IMR-90 (cell line): ENCODE results near the gene SLC16A7. TPM values are rescaled to one million over a fixed set of nuclear protein-coding genes. Genes with fewer than 3 reads are reported as not detected.

Source experiments
- ATAC-seq: fragments of 200-7000 bp; cut with Tn5 transposase; 2 replicates; pipeline ENCODE4 v1.9.1; 2020; ENCODE audit warnings: low read depth, mild to moderate bottlenecking, moderate library complexity
- BruUV-seq: library from RNA; stranded (reverse); fragments of 400-500 nt; replicated peaks from 2 replicates; lab custom pipeline; 2021; lab: Mats Ljungman, UMichigan
- CTCF ChIA-PET: fragments of 300-600 bp; formaldehyde crosslinking; extraction: SDS; loops from one replicate; lab custom pipeline; 2021; ENCODE audit warnings: antibody characterized with exemption; lab: Yijun Ruan, JAX
- POLR2A ChIA-PET: fragments of 300-600 bp; sonication (Branson Sonifier 250); formaldehyde crosslinking; loops from one replicate; lab custom pipeline; 2022; ENCODE audit warnings: antibody characterized with exemption; ENCODE audit not compliant: unreplicated experiment; lab: Charles Lee
- DNase-seq: peaks from one replicate; pipeline ENCODE4 v3.0.0; 2013
- H2AFZ ChIP-seq: replicated peaks from 2 replicates; pipeline ENCODE3; 2013; ENCODE audit warnings: low read length, mild to moderate bottlenecking; ENCODE audit not compliant: poor library complexity
- H2AK5ac ChIP-seq: 2 replicates; pipeline ENCODE4 v1.6.1; 2013; ENCODE audit warnings: low read depth, low read length, inconsistent platforms
- H2AK9ac ChIP-seq: replicated peaks from 2 replicates; pipeline ENCODE3; 2013; ENCODE audit warnings: mild to moderate bottlenecking, low read depth, low read length, moderate library complexity; ENCODE audit not compliant: poor library complexity
- H2BK120ac ChIP-seq: 2 replicates; pipeline ENCODE4 v1.6.1; 2013; ENCODE audit warnings: low read depth, low read length, inconsistent platforms
- H2BK15ac ChIP-seq: 3 replicates; pipeline ENCODE4 v1.6.1; 2013; ENCODE audit warnings: low read depth, low read length, inconsistent platforms
- H2BK20ac ChIP-seq: 2 replicates; pipeline ENCODE4 v1.6.1; 2013; ENCODE audit warnings: low read depth, mild to moderate bottlenecking, inconsistent platforms, low read length, moderate library complexity
- H2BK5ac ChIP-seq: 2 replicates; pipeline ENCODE4 v1.6.1; 2013; ENCODE audit warnings: mild to moderate bottlenecking, low read depth, low read length, inconsistent platforms; ENCODE audit not compliant: poor library complexity, severe bottlenecking
- H3K14ac ChIP-seq: replicated peaks from 2 replicates; pipeline ENCODE4 v1.6.1; 2013; ENCODE audit warnings: low read depth, low read length, inconsistent platforms
- H3K18ac ChIP-seq: 2 replicates; pipeline ENCODE4 v1.6.1; 2013; ENCODE audit warnings: low read depth, low read length, control low read depth
- H3K23ac ChIP-seq: 2 replicates; pipeline ENCODE4 v1.6.1; 2013; ENCODE audit warnings: low read depth, low read length, inconsistent platforms
- H3K27ac ChIP-seq: 2 replicates; pipeline ENCODE4 v1.5.1; 2013; ENCODE audit warnings: mild to moderate bottlenecking, control low read depth, low read length; ENCODE audit not compliant: insufficient read depth
- H3K27me3 ChIP-seq: 2 replicates; pipeline ENCODE4 v1.6.1; 2013; ENCODE audit warnings: low read length; ENCODE audit not compliant: control insufficient read depth, insufficient read depth
- H3K36me3 ChIP-seq: 2 replicates; pipeline ENCODE4 v1.6.1; 2013; ENCODE audit warnings: low read length, mixed read lengths; ENCODE audit not compliant: control insufficient read depth, insufficient read depth
- H3K4ac ChIP-seq: 2 replicates; pipeline ENCODE4 v1.6.1; 2013; ENCODE audit warnings: low read depth, low read length, inconsistent platforms
- H3K4me1 ChIP-seq: 2 replicates; pipeline ENCODE4 v1.6.1; 2013; ENCODE audit warnings: low read length, mixed read lengths; ENCODE audit not compliant: control insufficient read depth, insufficient read depth
- H3K4me2 ChIP-seq: 2 replicates; pipeline ENCODE4 v1.6.1; 2013; ENCODE audit warnings: low read depth, mild to moderate bottlenecking, control low read depth, low read length, moderate library complexity
- H3K4me3 ChIP-seq: 2 replicates; pipeline ENCODE4 v1.5.1; 2013; ENCODE audit warnings: low read depth, mild to moderate bottlenecking, control low read depth, low read length, moderate library complexity; ENCODE audit not compliant: insufficient read depth
- H3K56ac ChIP-seq: 2 replicates; pipeline ENCODE4 v1.6.1; 2013; ENCODE audit warnings: low read length, inconsistent platforms; ENCODE audit not compliant: insufficient read depth; ENCODE audit errors: extremely low read depth
- H3K79me1 ChIP-seq, 2 experiments: 2 replicates each; pipeline ENCODE4 v1.6.1; 2013; ENCODE audit warnings: low read length in 2 of 2, inconsistent platforms in 1 of 2, low read depth in 1 of 2
- H3K9ac ChIP-seq: 2 replicates; pipeline ENCODE4 v1.6.1; 2013; ENCODE audit warnings: low read depth, low read length, control low read depth
- H3K9me1 ChIP-seq: 2 replicates; pipeline ENCODE4 v1.6.1; 2013; ENCODE audit warnings: low read length, inconsistent platforms; ENCODE audit not compliant: insufficient read depth
- H3K9me3 ChIP-seq: 2 replicates; pipeline ENCODE4 v1.6.1; 2013; ENCODE audit warnings: low read length; ENCODE audit not compliant: control insufficient read depth, insufficient read depth
- H4K20me1 ChIP-seq: 2 replicates; pipeline ENCODE4 v1.6.1; 2013; ENCODE audit warnings: low read length, inconsistent platforms; ENCODE audit not compliant: insufficient read depth
- H4K5ac ChIP-seq: 2 replicates; pipeline ENCODE4 v1.6.1; 2013; ENCODE audit warnings: mild to moderate bottlenecking, low read depth, low read length, control low read depth
- H4K8ac ChIP-seq, 2 experiments: 2 replicates each; pipeline ENCODE4 v1.6.1; 2013; ENCODE audit warnings: low read depth in 2 of 2, low read length in 2 of 2, control low read depth in 1 of 2, inconsistent platforms in 1 of 2
- H4K91ac ChIP-seq: 2 replicates; pipeline ENCODE4 v1.6.1; 2013; ENCODE audit warnings: low read depth, low read length, inconsistent platforms; ENCODE audit not compliant: insufficient read depth
- BHLHE40 ChIP-seq: fragments of 150-350 bp; IDR thresholded peaks from 2 replicates; pipeline ENCODE4 v1.6.1; 2016; ENCODE audit warnings: mild to moderate bottlenecking, low read depth, low read length
- CEBPB ChIP-seq: IDR thresholded peaks from 2 replicates; pipeline ENCODE4 v1.6.1; 2012; ENCODE audit warnings: low read depth, low read length, improper control_type of control experiment
- CHD1 ChIP-seq: IDR thresholded peaks from 2 replicates; pipeline ENCODE4 v1.6.1; 2012; ENCODE audit warnings: low read depth, low read length, improper control_type of control experiment
- CTCF ChIP-seq: conservative IDR thresholded peaks from 2 replicates; pipeline ENCODE4 v1.5.1; 2012; ENCODE audit warnings: mild to moderate bottlenecking, low read depth, low read length, improper control_type of control experiment
- FOS ChIP-seq: fragments of 150-350 bp; IDR thresholded peaks from 2 replicates; pipeline ENCODE4 v1.6.1; 2016; ENCODE audit warnings: low read depth, low read length
- MAFK ChIP-seq: IDR thresholded peaks from 2 replicates; pipeline ENCODE4 v1.6.1; 2012; ENCODE audit warnings: low read depth, low read length, improper control_type of control experiment
- MAZ ChIP-seq: IDR thresholded peaks from 2 replicates; pipeline ENCODE4 v1.6.1; 2012; ENCODE audit warnings: low read depth, mild to moderate bottlenecking, low read length, improper control_type of control experiment, moderate library complexity, borderline replicate concordance
- MXI1 ChIP-seq: IDR thresholded peaks from 2 replicates; pipeline ENCODE4 v1.6.1; 2012; ENCODE audit warnings: low read depth, mild to moderate bottlenecking, low read length, moderate library complexity, borderline replicate concordance
- NFE2L2 ChIP-seq: fragments of 150-350 bp; IDR thresholded peaks from 2 replicates; pipeline ENCODE4 v1.6.1; 2016; ENCODE audit warnings: low read depth, mild to moderate bottlenecking, low read length
- POLR2A ChIP-seq: IDR thresholded peaks from 2 replicates; pipeline ENCODE4 v1.6.1; 2012; ENCODE audit warnings: mild to moderate bottlenecking, low read depth, low read length
- RAD21 ChIP-seq: IDR thresholded peaks from 2 replicates; pipeline ENCODE4 v1.6.1; 2012; ENCODE audit warnings: low read length, improper control_type of control experiment
- RCOR1 ChIP-seq: IDR thresholded peaks from 2 replicates; pipeline ENCODE4 v1.6.1; 2012; ENCODE audit warnings: mild to moderate bottlenecking, low read length, improper control_type of control experiment; ENCODE audit not compliant: insufficient replicate concordance
- RFX5 ChIP-seq: IDR thresholded peaks from 2 replicates; pipeline ENCODE4 v1.8.0; 2012; ENCODE audit warnings: low read depth, mild to moderate bottlenecking, low read length, moderate library complexity
- SMC3 ChIP-seq: fragments of 150-350 bp; IDR thresholded peaks from 2 replicates; pipeline ENCODE4 v1.6.1; 2016; ENCODE audit warnings: low read depth, mild to moderate bottlenecking, antibody characterized with exemption, low read length, moderate library complexity
- USF2 ChIP-seq: fragments of 150-350 bp; IDR thresholded peaks from 2 replicates; pipeline ENCODE4 v1.6.1; 2017; ENCODE audit warnings: mild to moderate bottlenecking, antibody characterized with exemption, low read length, low read depth
- WGBS, 2 experiments: methylation state at CpG; one replicate each; pipeline versions ENCODE4 v1.1.5 to v1.1.7; 2013; ENCODE audit warnings: missing lambda C conversion rate in 2 of 2; ENCODE audit not compliant: insufficient read length in 1 of 2; ENCODE audit errors: extremely low coverage in 2 of 2; 5-methylcytosine and 5-hydroxymethylcytosine counted together
- dilution Hi-C: fragments of 300-500 bp; cut with HindIII; formaldehyde crosslinking; loops from one replicate; pipeline ENCODE4 v1.14.3; 2018; ENCODE audit warnings: low sequenced_read_pairs; ENCODE audit not compliant: unreplicated experiment
- in situ Hi-C: fragments of 300-500 bp; cut with MboI; formaldehyde crosslinking; loops from 3 replicates; pipeline ENCODE4 v1.14.3; 2019; ENCODE audit warnings: low sequenced_read_pairs, inconsistent platforms, mixed read lengths
- intact Hi-C: fragments of 100-400 bp; cut with micrococcal nuclease; formaldehyde crosslinking; loops from 2 replicates; pipeline ENCODE4 v1.10.0; 2022
- polyA plus RNA-seq, 3 experiments: library from polyadenylated mRNA; depleted of rRNA; stranded (reverse); fragments of >200 nt; gene quantifications; 2 replicates each; pipeline ENCODE4 v1.2.3, GENCODE V29; 2012; ENCODE audit warnings: low replicate concordance in 1 of 3
- total RNA-seq: library from RNA; depleted of rRNA; stranded (reverse); fragments of >200 nt; gene quantifications from 2 replicates; pipeline ENCODE4 v1.2.3, GENCODE V29; 2012
- TF ChIP-seq, protein P1 (sequence below): fragments of 150-350 bp; IDR thresholded peaks from 2 replicates; pipeline ENCODE4 v1.6.1; 2016; ENCODE audit warnings: low read depth, mild to moderate bottlenecking, low read length, moderate library complexity, borderline replicate concordance

The SLC16A7 gene
- total and polyA plus RNA-seq, 2 of the 4 experiments (the other 2 are of a cell fraction): 2.6 to 21.5 TPM

GRCh38 chr12:59579631-59580030, 16.2 kb upstream of the SLC16A7 start:
- in situ Hi-C loops: no loop called here
- peaks cover 2% of the 10 kb centered on the region; the same call in 1 of the 2 replicates for H3K27me3 ChIP-seq
- H3K36me3 ChIP-seq: no peaks in the 10 kb centered on the region
- no TSS peak for BruUV-seq
- no peak overlapping the region for H3K4me3 ChIP-seq
- no peak overlapping the region for H3K23ac ChIP-seq
- TF ChIP-seq USF2: no peak
- no peak for TF ChIP-seq MXI1
- TF ChIP-seq RFX5: no peak
- no peak for TF ChIP-seq CHD1
- TF ChIP-seq CTCF: no peak
- TF ChIP-seq BHLHE40: no peak
- no peak for TF ChIP-seq MAZ
- no peak for TF ChIP-seq POLR2A
- no peak for TF ChIP-seq NFE2L2
- TF ChIP-seq, protein P1, sequence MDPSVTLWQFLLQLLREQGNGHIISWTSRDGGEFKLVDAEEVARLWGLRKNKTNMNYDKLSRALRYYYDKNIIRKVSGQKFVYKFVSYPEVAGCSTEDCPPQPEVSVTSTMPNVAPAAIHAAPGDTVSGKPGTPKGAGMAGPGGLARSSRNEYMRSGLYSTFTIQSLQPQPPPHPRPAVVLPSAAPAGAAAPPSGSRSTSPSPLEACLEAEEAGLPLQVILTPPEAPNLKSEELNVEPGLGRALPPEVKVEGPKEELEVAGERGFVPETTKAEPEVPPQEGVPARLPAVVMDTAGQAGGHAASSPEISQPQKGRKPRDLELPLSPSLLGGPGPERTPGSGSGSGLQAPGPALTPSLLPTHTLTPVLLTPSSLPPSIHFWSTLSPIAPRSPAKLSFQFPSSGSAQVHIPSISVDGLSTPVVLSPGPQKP: no peak
- no peak for TF ChIP-seq SMC3
- TF ChIP-seq FOS: no peak
- no peak for TF ChIP-seq RAD21
- TF ChIP-seq MAFK: no peak
- TF ChIP-seq CEBPB: no peak
- TF ChIP-seq RCOR1: no peak
- no peak overlapping the region for H4K5ac ChIP-seq
- H2AK5ac ChIP-seq: no peak overlapping the region
- H3K18ac ChIP-seq: no peak overlapping the region
- no peak overlapping the region for H2BK120ac ChIP-seq
- H3K27ac ChIP-seq: no peak overlapping the region
- H4K8ac ChIP-seq: no peak overlapping the region
- dilution Hi-C loops: no loop called here
- no peaks in the 10 kb centered on the region for H3K79me1 ChIP-seq
- no peak overlapping the region for H3K56ac ChIP-seq
- intact Hi-C loops: no loop called here
- no peak overlapping the region for H3K9ac ChIP-seq
- H2BK5ac ChIP-seq: no peak overlapping the region
- H2AFZ ChIP-seq: no peak overlapping the region
- no peak overlapping the region for H3K4me2 ChIP-seq
- ChIA-PET CTCF (no interaction called here), POLR2A (no interaction called here)
- no peak overlapping the region for H2BK15ac ChIP-seq
- no peaks in the 10 kb centered on the region for H3K9me3 ChIP-seq
- H3K4ac ChIP-seq: no peak overlapping the region
- H4K91ac ChIP-seq: no peak overlapping the region
- ATAC-seq: no peak
- H2AK9ac ChIP-seq: no peak overlapping the region
- H3K4me1 ChIP-seq: no peaks in the 10 kb centered on the region
- WGBS, 2 experiments: no CpG with 5 or more reads among the region's 2 CpGs
- H3K9me1 ChIP-seq: no peaks in the 10 kb centered on the region
- no peak overlapping the region for H3K14ac ChIP-seq
- no peaks in the 10 kb centered on the region for H4K20me1 ChIP-seq
- no peak overlapping the region for H2BK20ac ChIP-seq
- DNase-seq: no peak
